Activated CD4-positive, CD25-positive, alpha-beta regulatory T cell (primary cell): ENCODE measurements around the gene ANXA8.

Experiments
- DNase-seq, 4 experiments: peaks; one replicate each; lab custom pipeline; 2025; lab: John Stamatoyannopoulos, UW

Gene ANXA8

GRCh38 chr10:47447209-47447608 lies 36.7 kb downstream of the ANXA8 start:
- no peak for DNase-seq

DNA sequence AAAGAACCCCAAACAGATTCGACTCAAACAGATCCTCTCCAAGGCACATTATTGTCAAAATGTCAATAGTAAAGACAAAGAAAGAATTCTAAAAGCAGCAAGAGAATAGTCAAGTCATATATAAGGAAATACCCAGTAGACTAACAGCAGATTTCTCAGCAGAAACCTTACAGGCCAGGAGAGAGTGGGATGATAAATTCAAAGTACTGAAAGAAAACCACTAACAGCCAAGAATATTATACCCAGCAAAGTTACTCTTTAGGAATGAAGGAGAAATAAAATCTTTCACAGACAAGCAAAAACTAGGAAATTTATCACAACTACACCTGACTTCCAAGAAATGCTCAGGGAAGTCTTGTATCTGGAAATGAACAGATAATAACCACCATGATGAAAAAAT lies 38.2 kb downstream of the ANXA8 start:
- no peak for DNase-seq

DNA sequence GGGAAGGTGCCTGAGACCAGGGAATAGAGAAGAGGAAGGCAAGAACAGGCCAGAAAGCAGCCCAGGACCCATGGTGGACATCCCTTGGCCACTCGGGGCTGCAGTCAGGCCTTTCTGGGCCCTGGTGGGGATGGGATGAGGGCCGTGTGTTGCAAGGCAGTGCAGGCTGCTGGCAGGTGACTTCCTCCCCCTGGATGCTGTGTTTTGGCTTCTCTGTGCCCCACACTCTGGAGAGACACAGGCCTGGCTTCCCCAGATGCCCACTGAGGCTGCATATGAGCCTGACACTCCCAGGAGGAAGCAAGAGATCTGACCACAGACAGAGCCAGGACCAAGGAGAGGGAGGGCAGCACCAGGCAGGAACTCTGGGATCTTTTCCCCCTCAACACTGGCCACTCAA lies 39.9 kb downstream of the ANXA8 start:
- no peak for DNase-seq

GRCh38 chr10:47443145-47443544 lies 40.8 kb downstream of the ANXA8 start:
- no peak for DNase-seq

DNA sequence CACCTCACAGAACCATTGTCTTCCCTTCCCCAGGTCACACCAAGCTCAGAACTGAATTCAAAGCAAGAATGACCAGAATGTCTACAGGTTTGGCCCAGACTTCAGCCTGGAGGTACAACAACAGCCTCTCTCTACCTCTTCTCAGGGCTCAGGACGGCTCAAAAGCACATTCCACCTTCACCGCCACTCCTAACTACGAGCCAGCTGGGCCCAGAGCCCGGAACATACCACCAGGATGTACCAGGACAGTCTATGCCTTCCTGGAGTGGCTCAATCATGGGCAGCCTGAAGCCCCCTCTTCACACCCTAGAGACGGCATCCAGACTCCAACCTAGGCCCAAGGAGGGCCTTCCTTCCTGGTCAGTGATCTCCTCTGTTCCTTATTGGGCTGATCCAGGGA lies 41.6 kb downstream of the ANXA8 start:
- no peak for DNase-seq

DNA sequence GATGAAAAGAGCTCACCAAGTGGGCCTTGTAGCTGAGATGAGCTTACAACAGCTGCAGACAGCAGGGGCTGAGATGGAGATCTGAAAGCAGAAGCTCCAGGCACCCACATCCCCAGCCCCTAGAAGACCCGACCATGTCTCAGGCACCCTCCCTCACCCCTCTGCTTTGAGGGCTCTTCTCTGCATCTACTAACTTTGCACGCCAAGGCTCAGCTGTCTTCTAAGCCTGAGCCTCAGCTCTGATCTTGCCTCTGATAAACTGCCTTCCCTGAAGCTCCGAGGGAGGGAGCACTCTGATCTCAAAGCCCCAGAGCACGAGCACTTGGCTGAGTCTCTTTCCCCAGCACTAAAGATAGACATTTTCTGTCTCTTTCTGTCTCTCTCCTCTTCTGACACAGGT lies 42.0 kb downstream of the ANXA8 start:
- no peak for DNase-seq

- DNase-seq, result no peak
Measured at GRCh38 chr10:47440207-47440606, 43.7 kb downstream of the ANXA8 start.

DNA sequence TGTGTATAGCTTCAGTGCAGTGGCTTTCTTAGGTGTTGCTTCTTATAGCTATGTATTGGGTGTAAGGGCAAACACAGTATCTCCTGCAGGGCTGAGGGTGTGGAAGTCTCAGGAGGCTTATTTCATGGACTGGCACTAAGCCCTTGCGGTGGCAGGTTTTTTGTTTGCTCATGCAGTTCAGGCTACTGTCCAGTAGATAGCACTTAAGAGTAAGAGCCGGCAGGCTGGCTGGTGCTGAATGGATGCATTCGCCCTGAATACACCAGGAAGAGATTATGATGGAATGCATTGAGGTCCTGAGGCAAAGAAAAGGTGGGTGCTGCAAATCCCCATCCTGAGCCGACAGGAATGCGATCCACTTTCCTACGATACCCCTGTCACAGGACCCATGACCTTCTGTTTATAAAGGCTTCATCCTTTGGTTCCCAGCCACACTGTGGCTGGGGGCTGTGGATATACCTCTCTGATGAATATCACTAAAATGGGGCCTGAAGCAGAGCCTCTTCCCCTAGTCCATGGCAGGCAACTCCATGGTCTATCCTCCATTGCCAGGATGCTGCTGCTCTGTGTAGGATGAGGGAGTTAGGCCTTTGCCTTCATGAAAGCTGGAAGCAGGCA lies 44.9 kb downstream of the ANXA8 start:
- no peak for DNase-seq

DNA sequence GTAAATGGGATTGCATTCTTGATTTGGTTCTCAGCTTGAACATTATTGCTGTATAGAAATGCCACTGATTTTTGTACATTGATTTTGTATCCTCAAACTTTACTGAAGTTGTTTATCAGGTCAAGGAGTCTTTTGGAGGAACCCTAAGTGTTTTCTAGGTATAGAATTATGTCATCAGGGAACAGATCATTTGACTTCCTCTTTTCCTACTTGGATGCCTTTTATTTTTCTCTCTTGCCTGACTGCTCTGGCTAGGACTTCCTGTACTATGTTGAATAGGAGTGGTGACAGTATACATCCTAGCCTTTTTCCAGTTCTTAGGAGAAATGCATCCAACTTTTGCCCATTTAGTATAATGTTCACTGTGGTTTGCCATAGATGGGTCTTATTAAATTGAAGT lies 48.8 kb downstream of the ANXA8 start:
- DNase-seq, result no peak

DNA sequence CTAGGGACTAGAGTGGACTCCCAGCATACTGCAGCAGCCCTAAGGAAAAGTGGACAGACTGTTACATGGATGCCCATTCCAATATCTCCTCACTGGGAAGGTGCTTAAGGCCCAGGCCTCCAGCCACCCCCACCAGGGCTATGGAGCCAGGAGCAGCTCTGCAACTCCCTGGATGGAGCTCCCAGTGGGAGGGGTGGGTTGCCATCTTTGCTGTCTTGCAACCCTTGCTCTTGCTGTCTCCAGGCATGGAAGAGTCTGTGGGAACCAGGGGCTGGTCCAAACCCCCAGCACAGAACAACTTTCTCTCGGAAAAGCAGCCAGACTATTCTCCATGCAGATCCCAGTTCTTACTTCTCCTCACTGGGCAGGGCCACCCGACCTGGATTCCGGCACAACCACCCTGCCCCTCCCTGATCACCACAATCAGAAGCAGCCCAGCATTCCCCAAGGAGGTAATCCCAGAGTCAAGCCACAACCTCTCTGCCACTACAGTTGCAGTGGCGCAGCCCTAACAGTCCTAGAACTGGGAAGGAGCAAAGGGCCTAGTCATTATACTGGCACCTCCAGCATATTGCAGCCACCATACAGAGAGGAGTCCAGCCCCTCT lies 58.0 kb downstream of the ANXA8 start:
- no peak for DNase-seq

GRCh38 chr10:47424231-47424630 lies 59.7 kb downstream of the ANXA8 start:
- no peak for DNase-seq

- no peak for DNase-seq
Measured at GRCh38 chr10:47423476-47423875, 60.4 kb downstream of the ANXA8 start.

DNA sequence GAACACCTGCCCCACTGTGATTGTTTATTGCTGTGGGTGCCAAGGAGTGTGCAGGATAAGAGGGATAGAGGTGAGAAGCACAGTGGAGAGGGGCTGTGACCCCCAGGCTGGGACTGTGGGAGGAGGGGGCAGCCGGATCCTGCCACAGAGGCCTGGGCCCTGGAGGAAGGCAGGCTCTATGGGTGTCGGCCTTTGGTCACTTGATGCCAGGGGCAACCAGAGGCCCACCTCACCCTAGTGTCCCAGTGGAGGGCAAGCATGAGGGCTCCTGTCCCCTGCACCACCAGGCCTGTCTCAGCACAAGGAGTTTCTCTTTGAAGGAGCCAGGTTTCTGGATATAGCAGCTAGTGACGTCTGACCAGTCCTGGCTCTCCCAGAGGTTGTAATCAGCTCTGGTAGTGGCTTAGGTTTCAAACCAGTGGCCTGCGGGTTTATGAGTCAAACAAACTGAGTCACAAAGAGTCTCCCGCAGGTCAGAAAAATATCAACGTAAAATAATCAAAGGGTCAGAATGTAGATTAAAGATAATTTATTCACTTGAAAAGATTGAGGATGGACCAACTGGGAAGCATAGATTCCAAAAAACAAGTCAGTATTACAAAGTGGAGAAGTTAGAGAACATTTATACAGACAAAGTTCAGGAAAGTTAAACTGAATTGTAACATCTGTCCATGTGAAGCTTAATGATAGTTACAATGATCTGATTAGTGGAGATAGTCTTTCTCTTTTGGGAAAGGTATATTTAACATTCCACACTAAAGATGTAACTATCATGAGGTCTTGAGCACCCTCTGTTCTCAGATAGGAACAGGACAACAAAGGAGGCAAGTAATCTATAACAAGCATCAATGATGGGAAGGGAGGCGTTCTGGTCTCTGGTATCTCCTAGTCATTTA lies 62.6 kb downstream of the ANXA8 start:
- DNase-seq, result no peak

- DNase-seq, result no peak
Measured at GRCh38 chr10:47420305-47421056, 63.4 kb downstream of the ANXA8 start.

- no peak for DNase-seq
Measured at GRCh38 chr10:47419421-47419820, 64.5 kb downstream of the ANXA8 start.

DNA sequence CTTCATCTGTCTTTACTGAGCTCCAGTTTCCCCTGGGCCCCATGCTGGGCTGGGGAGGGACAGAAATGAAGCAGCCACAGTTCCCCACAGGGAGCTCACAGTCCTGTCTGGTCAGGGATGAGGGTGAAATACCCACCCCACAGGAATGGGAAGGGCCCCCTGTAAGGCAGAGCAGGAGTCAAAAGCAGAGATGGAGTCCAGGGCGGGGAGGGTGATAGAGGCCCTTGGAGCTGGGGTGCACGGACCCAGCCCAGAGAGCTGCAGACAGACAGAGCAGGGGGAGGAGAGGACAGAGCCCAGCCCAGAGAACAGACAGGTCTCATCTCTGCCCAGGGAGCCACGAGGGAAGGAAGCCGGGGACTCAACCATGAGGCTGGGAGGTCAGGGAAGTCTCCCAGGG lies 64.9 kb downstream of the ANXA8 start:
- no peak for DNase-seq

- DNase-seq, result no peak
Measured at GRCh38 chr10:47418321-47418720, 65.6 kb downstream of the ANXA8 start.
